ENCODE data around the gene INSC. TPM values are rescaled to one million over a fixed set of nuclear protein-coding genes. Genes with fewer than 3 reads are reported as not detected.

Gene INSC
- total and polyA plus RNA-seq, 2 of the 8 experiments (the other 6 are each of a cell fraction or from before 2014, with no cell fraction given) = 0.58 to 0.59 TPM

GRCh38 chr11:15275141-15275540 is 160.4 kb downstream of the INSC start (continued):
- TF ChIP-seq CHD7 (IDR thresholded peaks at IDR 0.05; ENCODE audit: insufficient replicate concordance, low read length) = no peak
- no peak for TF ChIP-seq RXRA (IDR thresholded peaks at IDR 0.05; ENCODE audit: insufficient read depth, low read depth, low read length)
- TF ChIP-seq SP1 (IDR thresholded peaks at IDR 0.05; ENCODE audit: low read depth, low read length) = no peak
- no peak for TF ChIP-seq HDAC2 (IDR thresholded peaks at IDR 0.05; ENCODE audit: borderline replicate concordance in 1 of 2, low read depth in 2 of 2, low read length in 2 of 2)
- no peak for TF ChIP-seq EGR1 (IDR thresholded peaks at IDR 0.05; ENCODE audit: borderline replicate concordance, low read depth, low read length)
- TF ChIP-seq NANOG (IDR thresholded peaks at IDR 0.05; ENCODE audit: insufficient read depth, low read depth, low read length, poor library complexity, severe bottlenecking) = no peak
- no peak for TF ChIP-seq CREB1 (IDR thresholded peaks at IDR 0.05)
- TF ChIP-seq JUND (IDR thresholded peaks at IDR 0.05; ENCODE audit: low read length) = no peak
- no peak for TF ChIP-seq CBX8 (IDR thresholded peaks at IDR 0.05; ENCODE audit: borderline replicate concordance, low read depth, low read length)
